Smooth muscle cell (in vitro differentiated cells): ENCODE results near the gene SH3RF2. TPM values are rescaled to one million over a fixed set of nuclear protein-coding genes. Genes with fewer than 3 reads are reported as not detected.

Source experiments
- DNase-seq: peaks from one replicate; lab custom pipeline; 2025; ENCODE audit not compliant: unreplicated experiment; lab: John Stamatoyannopoulos, UW
- H2AFZ ChIP-seq: fragments of 200-600 bp; sonication (generic); 2 replicates; pipeline ENCODE4 v1.6.0; 2016; ENCODE audit warnings: antibody characterized with exemption, low read depth, mild to moderate bottlenecking
- H3F3A ChIP-seq: fragments of 200-600 bp; sonication (generic); 2 replicates; pipeline ENCODE4 v1.6.0; 2017; ENCODE audit warnings: antibody characterized with exemption, low read depth
- H3K27ac ChIP-seq: fragments of 200-600 bp; sonication (generic); 2 replicates; pipeline ENCODE4 v1.5.1; 2016; ENCODE audit warnings: low read depth, mild to moderate bottlenecking
- H3K27me3 ChIP-seq: fragments of 200-600 bp; sonication (generic); 2 replicates; pipeline ENCODE4 v1.6.1; 2016; ENCODE audit warnings: low read depth, mild to moderate bottlenecking
- H3K36me3 ChIP-seq: fragments of 200-600 bp; sonication (generic); 2 replicates; pipeline ENCODE4 v1.5.1; 2016; ENCODE audit warnings: low read depth
- H3K4me1 ChIP-seq: fragments of 200-600 bp; sonication (generic); 2 replicates; pipeline ENCODE4 v1.5.1; 2016; ENCODE audit warnings: low read depth
- H3K4me2 ChIP-seq: fragments of 200-600 bp; sonication (generic); 2 replicates; pipeline ENCODE4 v1.6.0; 2016; ENCODE audit warnings: mild to moderate bottlenecking
- H3K4me3 ChIP-seq: fragments of 200-600 bp; sonication (generic); 2 replicates; pipeline ENCODE4 v1.5.1; 2016; ENCODE audit warnings: mild to moderate bottlenecking
- H3K79me2 ChIP-seq: fragments of 200-600 bp; sonication (generic); 2 replicates; pipeline ENCODE4 v1.6.0; 2016; ENCODE audit warnings: low read depth, mild to moderate bottlenecking
- H3K9ac ChIP-seq: fragments of 200-600 bp; sonication (generic); 2 replicates; pipeline ENCODE4 v1.6.0; 2016; ENCODE audit warnings: low read depth
- H3K9me3 ChIP-seq: fragments of 200-600 bp; sonication (generic); replicated peaks from 2 replicates; pipeline ENCODE4 v1.5.1; 2016; ENCODE audit warnings: low read depth
- H4K20me1 ChIP-seq: fragments of 200-600 bp; sonication (generic); 2 replicates; pipeline ENCODE4 v1.6.0; 2016; ENCODE audit warnings: low read depth
- WGBS: methylation state at CpG from one replicate; pipeline ENCODE4 v1.1.7; 2016; ENCODE audit warnings: low lambda C conversion rate; 5-methylcytosine and 5-hydroxymethylcytosine counted together
- polyA plus RNA-seq: library from polyadenylated mRNA; unstranded; fragments of >200 nt; fragmentation: Nextera tagmentation; extraction: Ambion mirVana; gene quantifications from 2 replicates; pipeline ENCODE4 v1.2.1, GENCODE V29; 2016
- total RNA-seq: library from RNA; depleted of rRNA; stranded (reverse); fragments of >200 nt; gene quantifications from 2 replicates; pipeline ENCODE4 v1.2.3, GENCODE V29; 2014
- TF ChIP-seq, protein P1 (sequence below): fragments of 200-600 bp; sonication (generic); IDR thresholded peaks from 2 replicates; pipeline ENCODE4 v1.5.1; 2017; ENCODE audit warnings: borderline replicate concordance, mild to moderate bottlenecking, antibody characterized with exemption; ENCODE audit not compliant: insufficient read depth, poor library complexity, severe bottlenecking

Gene SH3RF2
- total and polyA plus RNA-seq, 2 experiments from 2014 or later: 1.0 to 2.0 TPM

DNA sequence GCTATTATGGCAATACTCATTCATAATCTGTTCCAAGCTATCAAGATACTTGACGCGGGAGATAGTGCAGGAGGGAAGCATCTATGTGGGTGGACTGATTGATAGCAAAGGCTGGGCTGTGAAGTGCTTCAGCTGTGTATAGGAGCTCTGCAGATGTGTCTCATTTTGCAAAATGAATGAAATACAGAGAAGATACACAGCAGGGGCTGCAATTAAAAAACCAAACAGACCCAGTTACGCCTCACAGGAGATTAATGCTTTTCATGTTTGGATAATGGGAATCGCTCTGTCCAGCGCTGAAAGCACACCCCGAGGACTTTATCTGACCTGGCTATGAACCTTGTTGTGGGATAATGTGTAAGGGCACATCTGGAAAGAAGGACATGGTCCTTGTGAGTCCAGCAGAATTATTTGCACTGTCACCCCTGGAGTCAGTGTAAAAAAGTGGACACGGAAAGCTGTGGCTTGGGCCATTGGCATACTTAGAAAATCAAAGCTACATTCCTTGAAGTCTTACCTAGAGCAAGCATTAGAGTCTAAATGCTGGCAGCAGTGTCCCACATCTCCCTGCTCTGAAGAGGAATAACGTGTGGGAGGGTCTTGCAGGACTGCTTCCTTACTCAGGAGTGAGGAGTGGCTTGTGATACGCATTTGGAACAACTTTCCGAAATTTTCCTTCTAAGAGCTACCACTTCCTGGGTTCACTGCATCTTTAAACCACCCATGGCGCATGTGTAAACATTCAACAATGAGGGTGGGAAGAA, 2.6 kb downstream of the SH3RF2 start:
- peaks cover 18% of the 10 kb centered on the region for H3K27me3 ChIP-seq
- H3K4me3 ChIP-seq: peak overlapping the region; percentile 53
- H2AFZ ChIP-seq: no peak overlapping the region
- peaks cover 11% of the 10 kb centered on the region for H3F3A ChIP-seq
- no peaks in the 10 kb centered on the region for H3K79me2 ChIP-seq
- H3K36me3 ChIP-seq: no peaks in the 10 kb centered on the region
- WGBS: 48% methylated on average over 11 of the region's 11 CpGs
- H3K4me1 ChIP-seq: peaks cover 35% of the 10 kb centered on the region
- TF ChIP-seq, protein P1, sequence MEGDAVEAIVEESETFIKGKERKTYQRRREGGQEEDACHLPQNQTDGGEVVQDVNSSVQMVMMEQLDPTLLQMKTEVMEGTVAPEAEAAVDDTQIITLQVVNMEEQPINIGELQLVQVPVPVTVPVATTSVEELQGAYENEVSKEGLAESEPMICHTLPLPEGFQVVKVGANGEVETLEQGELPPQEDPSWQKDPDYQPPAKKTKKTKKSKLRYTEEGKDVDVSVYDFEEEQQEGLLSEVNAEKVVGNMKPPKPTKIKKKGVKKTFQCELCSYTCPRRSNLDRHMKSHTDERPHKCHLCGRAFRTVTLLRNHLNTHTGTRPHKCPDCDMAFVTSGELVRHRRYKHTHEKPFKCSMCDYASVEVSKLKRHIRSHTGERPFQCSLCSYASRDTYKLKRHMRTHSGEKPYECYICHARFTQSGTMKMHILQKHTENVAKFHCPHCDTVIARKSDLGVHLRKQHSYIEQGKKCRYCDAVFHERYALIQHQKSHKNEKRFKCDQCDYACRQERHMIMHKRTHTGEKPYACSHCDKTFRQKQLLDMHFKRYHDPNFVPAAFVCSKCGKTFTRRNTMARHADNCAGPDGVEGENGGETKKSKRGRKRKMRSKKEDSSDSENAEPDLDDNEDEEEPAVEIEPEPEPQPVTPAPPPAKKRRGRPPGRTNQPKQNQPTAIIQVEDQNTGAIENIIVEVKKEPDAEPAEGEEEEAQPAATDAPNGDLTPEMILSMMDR: no peak
- no peaks in the 10 kb centered on the region for H3K9me3 ChIP-seq
- H3K27ac ChIP-seq: no peak overlapping the region
- H3K4me2 ChIP-seq: peak overlapping the region; percentile 89
- H4K20me1 ChIP-seq: no peaks in the 10 kb centered on the region
- DNase-seq: no peak
- H3K9ac ChIP-seq: no peak overlapping the region

- H3K36me3 ChIP-seq: no peaks in the 10 kb centered on the region
- H3K4me3 ChIP-seq: peak overlapping the region; percentile 53
Measured at GRCh38 chr5:145939540-145940065, 3.2 kb downstream of the SH3RF2 start.

GRCh38 chr5:145941096-145941447, 4.7 kb downstream of the SH3RF2 start:
- Histone ChIP-seq H2AFZ (no peak overlapping the region), H3K27ac (no peak overlapping the region), H3K9ac (no peak overlapping the region), H3K4me3 (no peak overlapping the region), H3K27me3 (peaks cover 18% of the 10 kb centered on the region), H3K36me3 (no peaks in the 10 kb centered on the region), H3K4me2 (no peak overlapping the region), H3K79me2 (no peaks in the 10 kb centered on the region), H3K9me3 (no peaks in the 10 kb centered on the region), H4K20me1 (no peaks in the 10 kb centered on the region), H3K4me1 (peaks cover 37% of the 10 kb centered on the region), H3F3A (peaks cover 16% of the 10 kb centered on the region)
- DNase-seq: no peak
- WGBS: 93% methylated on average over 2 of the region's 2 CpGs
- TF ChIP-seq, protein P1: no peak

More at GRCh38 chr5:145939540-145940065, 3.2 kb downstream of the SH3RF2 start:
- H3K9ac ChIP-seq: no peak overlapping the region
- no peaks in the 10 kb centered on the region for H3K79me2 ChIP-seq
- TF ChIP-seq, protein P1: no peak
- H3K4me2 ChIP-seq: no peak overlapping the region
- H3F3A ChIP-seq: peaks cover 11% of the 10 kb centered on the region
- peaks cover 18% of the 10 kb centered on the region for H3K27me3 ChIP-seq
- WGBS: 49% methylated on average over 4 of the region's 4 CpGs
- H2AFZ ChIP-seq: no peak overlapping the region
- H3K4me1 ChIP-seq: peaks cover 35% of the 10 kb centered on the region
- no peak overlapping the region for H3K27ac ChIP-seq
- no peak for DNase-seq
- no peaks in the 10 kb centered on the region for H3K9me3 ChIP-seq
- no peaks in the 10 kb centered on the region for H4K20me1 ChIP-seq
